ENCODE measurements around the gene TFDP1. TPM values are rescaled to one million over a fixed set of nuclear protein-coding genes. Genes with fewer than 3 reads are reported as not detected.

Gene TFDP1
- total RNA-seq, 1 donor from 2014 or later = 119 TPM

DNA sequence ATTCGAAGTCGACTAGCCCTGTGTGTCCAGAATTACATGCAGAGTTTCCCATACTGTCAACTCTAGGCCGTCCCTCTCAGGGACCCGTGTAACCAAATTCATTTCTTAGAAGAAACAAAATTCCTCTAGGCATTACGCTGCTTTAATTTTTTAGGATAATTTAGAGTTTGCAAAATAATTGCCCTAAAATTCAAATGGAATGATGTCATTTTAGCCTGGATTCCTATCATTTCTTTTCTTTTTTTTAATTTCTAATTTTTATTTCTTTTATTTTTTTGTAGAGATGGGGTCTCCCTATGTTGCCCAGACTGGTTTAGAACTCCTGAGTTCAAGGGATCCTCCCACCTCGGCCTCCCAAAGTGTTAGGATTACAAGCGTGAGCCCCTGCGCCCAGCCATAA lies 74.8 kb downstream of the TFDP1 start:
- intact Hi-C loops (cut with micrococcal nuclease) = no loop called here

DNA sequence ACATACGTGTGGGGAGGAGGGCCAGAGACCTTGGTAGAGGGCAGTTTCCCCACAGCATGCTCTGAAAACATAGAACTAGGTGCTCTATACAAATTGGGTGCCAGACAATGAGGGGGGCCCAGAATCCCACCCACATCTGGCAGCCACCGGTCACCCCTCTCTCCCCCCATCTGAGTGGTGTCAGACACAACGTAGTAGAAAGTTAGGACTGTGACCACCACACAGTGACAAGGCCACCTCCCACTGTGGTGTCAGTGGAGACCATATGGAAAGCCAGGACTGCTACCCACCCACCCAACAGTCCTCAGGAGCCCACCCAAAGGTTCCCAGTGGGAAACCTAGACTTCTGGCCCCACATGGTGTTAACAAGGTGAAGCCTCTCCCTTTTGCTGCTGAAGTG lies 75.5 kb downstream of the TFDP1 start:
- intact Hi-C loops (cut with micrococcal nuclease) = no loop called here

DNA sequence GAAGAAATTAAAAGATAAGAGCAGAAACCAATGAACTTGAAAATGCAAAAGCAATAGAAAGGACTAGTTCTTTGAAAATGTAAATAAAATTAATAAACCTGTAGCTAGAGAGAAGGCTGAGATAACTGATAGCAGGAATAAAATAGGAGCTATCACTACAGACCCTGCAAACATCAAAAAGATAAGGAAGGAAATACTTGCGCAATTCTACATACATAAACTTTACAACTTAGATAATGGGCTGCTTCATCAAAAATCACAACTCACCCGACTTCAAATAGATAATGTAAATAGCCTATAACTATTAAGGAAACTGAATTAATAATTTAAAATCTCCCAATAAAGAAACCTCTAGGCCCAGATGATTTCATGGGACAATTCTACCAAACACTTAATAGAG lies 77.0 kb downstream of the TFDP1 start:
- intact Hi-C loops (cut with micrococcal nuclease) = no loop called here

DNA sequence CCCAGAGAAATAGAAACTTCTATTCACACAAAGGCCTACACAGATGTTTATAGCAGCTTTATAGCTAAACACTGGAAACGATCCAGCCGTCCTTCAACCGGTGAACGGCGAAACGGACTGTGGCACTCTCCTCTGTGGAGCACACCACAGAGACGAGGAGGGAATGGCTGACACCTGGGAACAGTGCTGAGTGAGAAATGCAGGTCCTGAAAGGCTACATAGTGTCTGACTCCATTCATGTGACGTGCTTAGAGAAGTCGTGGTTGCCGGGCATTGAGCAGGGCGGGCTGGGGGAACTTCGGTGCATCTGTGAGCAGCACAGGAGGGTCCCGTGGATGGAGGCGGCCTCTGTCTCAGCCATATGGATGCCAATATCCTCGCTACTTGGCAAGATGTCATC lies 79.4 kb downstream of the TFDP1 start:
- intact Hi-C loops (cut with micrococcal nuclease) = no loop called here

DNA sequence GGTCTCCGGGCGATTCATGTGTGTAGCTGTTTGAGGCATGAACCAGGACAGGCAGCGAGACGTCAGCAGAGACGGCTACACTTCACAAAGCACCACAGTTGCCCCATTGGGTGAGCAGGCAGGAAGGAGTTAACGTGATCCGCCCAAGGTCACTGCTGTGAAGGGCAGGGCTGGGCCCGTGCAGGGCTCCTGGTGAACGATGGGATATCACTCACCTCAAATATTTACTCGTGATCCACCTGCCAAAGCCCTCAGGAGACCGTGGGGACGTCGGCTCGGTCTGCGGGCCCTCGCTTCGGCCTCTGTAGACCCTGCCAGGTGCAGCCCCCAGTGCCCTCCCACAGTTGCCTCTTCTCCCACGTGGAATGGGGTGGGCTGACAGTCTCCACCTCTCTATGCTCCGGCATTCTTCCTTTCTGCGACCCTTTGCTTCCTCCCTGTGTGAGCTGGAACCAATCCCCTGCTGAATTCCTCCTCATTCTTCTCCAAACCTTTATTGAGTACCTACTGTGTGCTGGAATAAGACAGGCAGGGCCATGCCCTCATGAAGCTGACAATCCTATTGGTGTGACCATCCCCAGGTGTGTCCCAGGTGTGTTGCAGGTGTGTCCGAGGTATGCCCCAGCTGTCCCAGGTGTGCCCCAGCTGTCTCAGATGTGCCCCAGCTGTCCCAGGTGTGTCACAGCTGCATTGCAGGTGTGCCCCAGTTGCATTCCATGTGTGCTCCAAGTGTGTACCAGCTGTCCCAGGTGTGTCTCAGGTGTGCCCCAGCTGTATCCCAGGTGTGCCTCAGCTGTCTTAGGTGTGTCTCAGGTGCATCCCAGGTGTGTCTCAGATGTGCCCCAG lies 80.4 kb downstream of the TFDP1 start:
- intact Hi-C loops (cut with micrococcal nuclease) = no loop called here

DNA sequence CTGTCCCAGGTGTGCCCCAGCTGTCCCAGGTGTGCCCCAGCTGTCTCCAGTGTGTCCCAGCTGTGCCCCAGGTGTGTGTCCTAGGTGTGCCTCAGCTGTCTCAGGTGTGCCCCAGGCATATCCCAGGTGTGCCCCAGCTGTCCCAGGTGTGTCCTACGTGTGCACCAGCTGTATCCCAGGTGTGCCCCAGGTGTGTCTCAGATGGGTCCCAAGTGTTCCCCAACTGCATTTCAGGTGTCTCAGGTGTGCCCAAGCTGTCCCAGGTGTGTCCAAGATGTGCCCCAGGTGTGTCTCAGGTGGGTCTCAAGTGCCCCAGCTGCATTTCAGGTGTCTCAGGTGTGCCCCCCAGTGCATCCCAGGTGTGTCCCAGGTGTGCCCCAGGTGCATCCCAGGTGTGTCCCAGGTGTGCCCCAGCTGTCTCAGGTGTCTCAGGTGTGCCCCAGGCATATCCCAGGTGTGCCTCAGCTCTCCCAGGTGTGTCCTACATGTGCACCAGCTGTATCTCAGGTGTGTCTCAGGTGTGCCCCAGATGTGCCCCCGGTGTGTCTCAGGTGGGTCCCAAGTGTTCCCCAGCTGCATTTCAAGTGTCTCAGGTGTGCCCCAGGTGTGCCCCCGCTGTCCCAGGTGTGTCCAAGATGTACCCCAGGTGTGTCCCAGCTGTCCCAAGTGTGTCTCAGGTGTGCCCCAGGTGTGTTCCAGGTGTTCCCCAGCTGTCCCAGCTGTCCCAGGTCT lies 81.2 kb downstream of the TFDP1 start:
- intact Hi-C loops (cut with micrococcal nuclease) = no loop called here

DNA sequence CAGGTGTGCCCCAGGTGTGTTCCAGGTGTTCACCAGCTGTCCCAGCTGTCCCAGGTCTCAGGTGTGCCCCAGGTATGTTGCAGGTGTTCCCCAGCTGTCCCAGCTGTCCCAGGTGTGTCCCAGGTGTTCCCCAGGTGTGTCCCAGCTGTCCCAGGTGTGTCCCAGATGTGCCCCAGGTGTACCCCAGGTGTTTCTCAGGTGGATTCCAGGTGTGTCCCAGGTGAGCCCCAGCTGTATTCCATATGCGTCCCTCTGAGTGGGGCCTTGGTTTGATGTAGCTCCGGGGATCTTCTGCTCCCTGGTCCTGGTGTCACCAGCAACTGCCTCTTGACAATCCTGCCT lies 81.7 kb downstream of the TFDP1 start:
- intact Hi-C loops (cut with micrococcal nuclease) = no loop called here

DNA sequence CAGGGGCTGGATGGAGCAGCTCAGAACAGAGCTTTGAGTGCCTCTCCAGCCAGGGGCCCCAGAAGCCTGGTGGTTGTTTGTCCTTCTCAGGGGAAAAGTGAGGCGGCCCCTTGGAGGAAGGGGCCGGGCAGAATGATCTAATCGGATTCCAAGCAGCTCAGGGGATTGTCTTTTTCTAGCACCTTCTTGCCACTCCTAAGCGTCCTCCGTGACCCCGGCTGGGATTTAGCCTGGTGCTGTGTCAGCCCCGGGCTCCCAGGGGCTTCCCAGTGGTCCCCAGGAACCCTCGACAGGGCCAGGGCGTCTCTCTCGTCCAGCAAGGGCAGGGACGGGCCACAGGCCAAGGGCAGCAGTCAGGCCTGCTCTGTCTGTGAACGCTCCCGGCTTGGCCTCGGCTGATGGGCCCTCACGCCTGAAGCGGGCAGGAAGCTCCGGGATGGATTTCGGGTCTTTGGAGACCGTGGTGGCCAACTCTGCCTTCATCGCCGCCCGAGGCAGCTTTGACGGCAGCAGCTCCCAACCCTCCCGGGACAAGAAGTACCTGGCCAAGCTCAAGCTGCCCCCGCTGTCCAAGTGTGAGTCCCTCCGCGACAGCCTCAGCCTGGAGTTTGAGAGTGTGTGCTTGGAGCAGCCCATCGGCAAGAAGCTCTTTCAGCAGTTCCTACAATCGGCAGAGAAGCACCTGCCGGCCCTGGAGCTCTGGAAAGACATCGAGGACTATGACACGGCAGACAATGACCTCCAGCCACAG lies 82.6 kb downstream of the TFDP1 start, which contains the start of gene GRK1:
Gene GRK1 (plus strand): TSS at position 269 of the 751 bp plus-strand sequence. CDS start 168 bp downstream, at position 437.
- intact Hi-C loops (cut with micrococcal nuclease) = no loop called here

DNA sequence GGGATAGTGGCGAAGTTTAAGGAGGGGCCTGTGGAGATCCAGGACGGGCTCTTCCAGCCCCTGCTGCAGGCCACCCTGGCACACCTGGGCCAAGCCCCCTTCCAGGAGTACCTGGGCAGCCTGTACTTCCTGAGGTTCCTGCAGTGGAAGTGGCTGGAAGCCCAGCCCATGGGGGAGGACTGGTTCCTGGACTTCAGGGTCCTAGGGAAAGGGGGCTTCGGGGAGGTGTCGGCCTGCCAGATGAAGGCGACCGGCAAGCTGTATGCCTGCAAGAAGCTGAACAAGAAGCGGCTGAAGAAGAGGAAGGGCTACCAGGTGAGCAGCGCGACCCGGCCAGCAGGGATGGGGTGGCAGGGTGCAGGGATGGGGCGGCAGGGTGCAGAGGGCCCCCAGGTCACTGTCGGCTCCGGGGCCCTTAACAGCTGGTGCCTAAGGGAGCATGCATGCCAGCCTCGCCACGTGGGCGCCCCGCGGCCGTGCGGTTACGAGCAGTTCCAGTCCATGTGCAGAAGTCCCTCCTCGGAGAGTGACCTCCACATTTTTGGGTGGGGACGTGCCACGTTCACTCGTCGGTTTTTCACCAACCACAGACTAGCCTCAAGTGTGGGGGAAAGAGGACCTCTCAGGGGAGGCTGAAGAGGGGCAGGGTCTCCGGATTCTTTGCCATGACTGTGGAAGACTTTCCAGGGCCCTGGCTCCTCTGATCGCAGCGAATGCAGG lies 83.4 kb downstream of the TFDP1 start:
- intact Hi-C loops (cut with micrococcal nuclease) = no loop called here

DNA sequence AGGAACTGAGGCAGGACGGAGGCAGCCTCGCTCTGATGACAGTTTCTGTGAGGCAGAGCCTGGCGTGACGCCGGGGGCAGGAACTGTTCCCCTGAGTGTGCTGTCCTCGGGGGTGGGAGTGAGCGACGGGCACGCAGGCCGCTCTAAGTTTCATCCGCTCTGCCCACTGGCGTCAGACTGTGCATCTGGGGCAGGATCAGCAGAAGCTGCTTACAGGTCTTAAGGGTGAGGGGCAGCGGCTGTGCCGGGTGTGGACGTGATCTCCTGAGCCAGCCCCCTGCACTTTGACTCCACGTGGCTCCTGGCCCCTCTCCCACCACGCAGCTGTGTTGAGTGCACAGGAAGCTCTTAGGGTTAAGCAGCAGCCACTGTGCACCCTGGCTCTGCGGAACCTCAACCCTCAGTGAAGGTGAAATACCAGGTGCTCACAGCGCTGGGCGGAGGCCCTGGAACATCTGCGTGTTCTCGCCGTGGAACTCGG lies 84.0 kb downstream of the TFDP1 start:
- intact Hi-C loops (cut with micrococcal nuclease) = no loop called here

DNA sequence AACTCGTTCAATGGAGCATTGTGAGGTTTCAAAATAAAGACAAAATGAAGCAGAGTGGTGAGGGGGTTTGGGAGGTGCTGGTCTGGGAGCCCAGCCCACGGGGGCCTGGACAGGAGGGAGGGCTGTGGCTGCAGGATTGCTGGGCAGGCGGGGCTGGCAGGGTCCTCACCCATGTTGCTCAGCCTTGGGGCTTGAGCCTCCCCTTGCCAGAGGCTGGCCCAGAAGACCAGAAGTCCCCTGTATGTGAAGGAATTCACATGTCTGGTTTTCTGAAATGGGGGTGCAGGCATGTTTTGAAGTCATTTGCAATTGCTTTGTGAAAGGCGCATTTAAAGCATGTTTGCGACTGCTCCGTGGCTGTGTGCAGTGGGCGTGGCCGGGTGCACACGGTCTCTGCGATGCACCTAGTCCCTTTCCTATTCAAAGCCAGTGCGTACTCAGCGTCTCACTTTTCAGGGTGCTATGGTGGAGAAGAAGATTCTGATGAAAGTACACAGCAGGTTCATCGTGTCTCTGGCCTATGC lies 84.7 kb downstream of the TFDP1 start:
- intact Hi-C loops (cut with micrococcal nuclease) = no loop called here

DNA sequence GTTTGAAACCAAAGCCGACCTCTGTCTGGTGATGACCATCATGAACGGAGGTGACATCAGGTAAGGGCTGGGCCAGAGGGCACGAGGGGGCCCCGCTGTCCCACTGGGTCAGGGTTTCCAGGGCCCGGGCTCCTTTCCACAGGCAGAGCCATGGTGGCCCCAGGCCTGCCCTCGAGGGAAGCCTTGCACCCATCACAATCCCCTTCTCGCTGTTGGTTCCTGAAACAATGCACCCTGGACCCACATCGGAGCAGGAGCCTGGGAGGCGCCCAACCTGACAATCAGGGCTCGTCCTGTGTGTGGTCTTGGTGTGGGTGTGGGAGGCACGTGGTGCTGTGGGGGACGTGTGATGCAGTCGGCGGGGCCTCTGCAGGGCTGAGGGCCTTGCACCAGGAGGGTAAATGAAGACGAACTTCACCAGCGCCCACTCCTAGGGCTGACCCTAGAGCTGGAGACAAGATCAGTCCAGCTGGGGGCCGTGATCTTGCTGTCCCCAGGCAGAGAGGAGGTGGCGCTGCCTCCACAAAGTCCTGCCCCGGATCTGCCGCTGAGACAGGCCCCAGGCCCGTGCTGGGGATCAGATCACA lies 85.3 kb downstream of the TFDP1 start:
- intact Hi-C loops (cut with micrococcal nuclease) = no loop called here

DNA sequence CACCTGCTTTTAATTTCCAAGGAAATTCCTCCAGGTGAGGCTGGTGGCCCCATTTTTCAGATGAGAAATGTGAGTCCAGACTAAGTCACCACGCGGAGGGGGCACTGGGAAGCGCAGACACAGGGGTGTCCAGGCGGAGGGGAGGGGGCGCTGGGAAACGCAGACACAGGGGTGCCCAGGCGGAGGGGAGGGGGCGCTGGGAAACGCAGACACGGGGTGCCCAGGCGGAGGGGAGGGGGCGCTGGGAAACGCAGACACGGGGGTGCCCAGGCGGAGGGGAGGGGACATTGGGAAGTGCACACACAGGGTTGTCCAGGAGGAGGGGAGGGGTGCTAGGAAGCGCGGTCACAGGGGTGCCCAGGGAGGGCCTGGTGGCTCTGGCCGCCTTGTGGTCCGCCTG lies 86.0 kb downstream of the TFDP1 start:
- intact Hi-C loops (cut with micrococcal nuclease) = no loop called here

DNA sequence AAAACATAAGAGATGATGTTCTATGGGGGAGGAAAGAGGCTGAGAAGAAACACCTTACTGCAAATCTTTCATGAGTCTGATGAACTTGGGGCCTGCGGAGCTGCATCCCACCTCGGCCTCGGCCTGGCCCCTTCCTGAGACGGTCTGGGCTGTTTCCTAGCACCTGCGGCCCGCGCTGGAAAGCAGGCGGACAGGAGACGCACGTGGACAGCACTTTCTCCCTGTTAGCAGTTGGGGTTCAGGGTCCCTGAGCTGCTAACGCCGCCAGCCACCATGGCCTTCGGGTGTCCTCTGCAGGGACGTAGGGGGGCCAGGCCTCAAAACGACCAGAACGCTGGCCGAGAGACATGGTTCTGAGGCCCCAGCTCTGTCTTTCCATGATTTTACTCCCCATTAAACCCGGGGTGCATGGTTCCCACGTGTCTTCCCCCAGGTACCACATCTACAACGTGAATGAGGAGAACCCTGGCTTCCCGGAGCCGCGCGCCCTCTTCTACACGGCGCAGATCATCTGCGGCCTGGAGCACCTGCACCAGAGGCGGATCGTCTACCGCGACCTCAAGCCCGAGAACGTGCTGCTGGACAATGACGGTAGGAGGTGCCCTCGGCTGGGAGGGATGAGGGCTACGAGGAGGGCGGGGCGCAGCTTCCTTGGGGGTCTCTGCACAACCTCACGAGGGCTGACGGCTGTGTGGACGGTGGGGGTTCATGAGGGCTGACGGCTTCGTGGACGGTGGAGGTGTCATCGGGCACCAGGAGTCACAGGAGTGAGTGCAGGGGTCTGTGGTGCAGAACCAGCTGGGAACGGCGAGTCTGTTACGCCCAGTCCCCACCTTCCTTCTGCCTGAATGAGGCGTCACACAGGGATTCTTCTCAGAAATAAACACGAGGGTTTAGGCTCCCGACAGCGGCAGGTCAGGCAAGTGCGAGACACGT lies 86.8 kb downstream of the TFDP1 start:
- intact Hi-C loops (cut with micrococcal nuclease) = no loop called here

DNA sequence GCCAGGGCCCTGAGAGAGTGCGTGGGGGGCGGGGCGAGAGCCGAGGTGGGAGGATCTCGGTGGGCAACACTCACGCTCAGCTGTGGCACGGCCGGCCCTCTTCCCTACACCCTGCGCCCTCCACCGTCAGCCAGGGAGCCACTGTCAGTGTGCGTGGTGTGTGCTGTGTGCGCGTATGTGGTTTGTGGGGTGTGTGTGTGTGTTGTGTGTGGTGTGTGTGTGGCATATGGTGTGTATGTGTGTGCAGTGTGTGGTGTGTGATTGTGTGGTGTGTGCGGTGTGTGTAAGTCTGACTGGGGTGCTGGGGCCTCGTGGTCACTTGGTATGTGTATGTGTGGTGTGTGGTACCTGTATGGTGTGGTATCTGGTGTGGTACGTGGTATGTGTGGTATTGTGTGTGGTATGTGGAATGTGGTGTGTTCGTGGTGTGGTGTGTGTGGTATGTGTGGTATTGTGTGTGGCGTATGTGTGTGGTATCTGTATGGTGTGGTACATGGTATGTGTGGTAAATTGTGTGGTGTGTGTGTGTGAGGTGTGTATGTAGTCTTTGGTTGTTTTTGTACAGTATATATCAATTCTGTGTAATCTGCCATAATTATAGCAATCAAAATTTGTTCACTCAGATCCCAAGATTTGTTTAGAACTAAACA lies 87.6 kb downstream of the TFDP1 start:
- intact Hi-C loops (cut with micrococcal nuclease) = no loop called here

Measured in T-helper 1 cell treated with Interleukin-12 subunit alpha and Interleukin-12 subunit beta and Interleukin-4 antibody, amounts not matched to agents 30 ng/mL and 1 ng/mL, for 36 hours (primary cell).